Retinal pigment epithelial cell (primary cell): ENCODE measurements around the gene AHI1.
"Not testable (repeated sequence)": the region's sequence is repeated elsewhere in the genome, so short reads cannot be mapped to it uniquely, and the experiment has no call there.

Experiments used
- DNase-seq: peaks from one replicate; pipeline ENCODE4 v3.0.0-alpha.2; 2010; ENCODE audit warnings: low read depth
- H3K4me3 ChIP-seq: 2 replicates; pipeline ENCODE4 v1.5.1; 2011; ENCODE audit warnings: mild to moderate bottlenecking, low read length, control low read depth, moderate library complexity
- TF ChIP-seq, protein P1 (sequence below): conservative IDR thresholded peaks from 2 replicates; pipeline ENCODE4 v1.5.1; 2011; ENCODE audit warnings: low read depth, low read length, control low read depth, inconsistent platforms

The AHI1 gene

GRCh38 chr6:135380793-135381192, 116.7 kb downstream of the AHI1 start:
- H3K4me3 ChIP-seq, result no peak overlapping the region
- no peak for DNase-seq
- TF ChIP-seq, protein P1, sequence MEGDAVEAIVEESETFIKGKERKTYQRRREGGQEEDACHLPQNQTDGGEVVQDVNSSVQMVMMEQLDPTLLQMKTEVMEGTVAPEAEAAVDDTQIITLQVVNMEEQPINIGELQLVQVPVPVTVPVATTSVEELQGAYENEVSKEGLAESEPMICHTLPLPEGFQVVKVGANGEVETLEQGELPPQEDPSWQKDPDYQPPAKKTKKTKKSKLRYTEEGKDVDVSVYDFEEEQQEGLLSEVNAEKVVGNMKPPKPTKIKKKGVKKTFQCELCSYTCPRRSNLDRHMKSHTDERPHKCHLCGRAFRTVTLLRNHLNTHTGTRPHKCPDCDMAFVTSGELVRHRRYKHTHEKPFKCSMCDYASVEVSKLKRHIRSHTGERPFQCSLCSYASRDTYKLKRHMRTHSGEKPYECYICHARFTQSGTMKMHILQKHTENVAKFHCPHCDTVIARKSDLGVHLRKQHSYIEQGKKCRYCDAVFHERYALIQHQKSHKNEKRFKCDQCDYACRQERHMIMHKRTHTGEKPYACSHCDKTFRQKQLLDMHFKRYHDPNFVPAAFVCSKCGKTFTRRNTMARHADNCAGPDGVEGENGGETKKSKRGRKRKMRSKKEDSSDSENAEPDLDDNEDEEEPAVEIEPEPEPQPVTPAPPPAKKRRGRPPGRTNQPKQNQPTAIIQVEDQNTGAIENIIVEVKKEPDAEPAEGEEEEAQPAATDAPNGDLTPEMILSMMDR, result no peak

DNA sequence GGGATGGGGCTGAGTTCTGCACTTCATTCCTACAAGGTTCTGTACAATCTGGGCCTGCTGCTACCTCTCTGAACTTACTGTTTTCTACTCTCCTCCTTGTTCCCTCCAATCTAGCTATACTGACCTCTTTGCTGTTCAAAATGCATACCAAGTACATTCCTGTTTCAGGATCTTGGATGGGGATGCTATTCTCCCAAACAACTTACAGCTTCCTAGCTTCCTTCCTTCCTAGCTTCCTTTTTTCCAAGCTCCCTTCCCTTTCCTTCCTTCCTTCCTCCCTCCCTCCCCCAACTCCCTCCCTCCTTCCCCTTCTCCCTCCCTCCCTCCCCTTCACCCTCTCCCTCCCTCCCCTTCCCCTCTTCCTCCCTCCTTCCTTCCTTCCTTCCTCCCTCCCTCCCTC, 117.9 kb downstream of the AHI1 start:
- H3K4me3 ChIP-seq, result no peak overlapping the region
- DNase-seq, result no peak
- TF ChIP-seq, protein P1, result no peak

DNA sequence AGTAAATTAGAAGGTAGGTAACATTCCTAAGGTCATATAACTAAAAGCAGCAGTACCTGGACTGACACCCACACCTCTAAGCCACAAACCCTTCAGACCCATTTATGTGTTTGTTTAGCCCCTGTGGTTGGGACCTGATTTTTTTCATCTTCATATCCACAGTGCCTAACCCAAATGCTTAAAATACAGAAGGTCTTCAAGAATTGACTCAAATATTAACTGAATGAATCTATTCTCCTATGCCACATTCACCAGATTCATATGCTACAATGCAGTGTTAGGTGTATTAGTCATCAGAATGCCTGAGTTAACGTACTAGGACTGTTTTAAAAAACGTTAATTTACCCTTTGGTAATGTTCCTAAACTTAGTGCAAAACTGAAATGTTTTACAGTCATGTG, 124.8 kb downstream of the AHI1 start:
- TF ChIP-seq, protein P1, result no peak
- no peak for DNase-seq
- H3K4me3 ChIP-seq, result no peak overlapping the region

- not testable (repeated sequence) for H3K4me3 ChIP-seq, DNase-seq
These were observed 133.9 kb downstream of the AHI1 start for GRCh38 chr6:135363622-135364021.

- DNase-seq, result no peak
- TF ChIP-seq, protein P1, result no peak
- H3K4me3 ChIP-seq, result no peak overlapping the region
These were observed 135.4 kb downstream of the AHI1 start for GRCh38 chr6:135362124-135362523.

DNA sequence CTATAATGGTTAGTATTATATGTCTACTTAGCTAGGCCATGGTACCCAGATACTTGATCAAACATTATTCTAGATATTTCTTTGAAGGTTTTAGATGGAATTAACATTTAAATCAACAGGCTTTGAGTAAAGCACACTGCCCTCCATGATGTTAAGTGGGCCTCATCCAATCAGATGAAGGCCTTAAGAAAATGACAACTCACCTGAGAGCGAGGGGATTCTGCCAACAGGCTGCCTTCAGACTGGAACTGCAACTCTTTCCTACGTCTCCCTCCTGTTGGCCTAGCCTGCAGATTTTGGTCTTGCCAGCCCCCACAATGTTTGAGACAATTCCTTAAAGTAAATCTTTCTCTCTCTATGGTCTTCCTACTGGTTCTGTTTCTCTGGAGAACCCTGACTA, 137.3 kb downstream of the AHI1 start:
- TF ChIP-seq, protein P1, result no peak
- no peak overlapping the region for H3K4me3 ChIP-seq
- no peak for DNase-seq

DNA sequence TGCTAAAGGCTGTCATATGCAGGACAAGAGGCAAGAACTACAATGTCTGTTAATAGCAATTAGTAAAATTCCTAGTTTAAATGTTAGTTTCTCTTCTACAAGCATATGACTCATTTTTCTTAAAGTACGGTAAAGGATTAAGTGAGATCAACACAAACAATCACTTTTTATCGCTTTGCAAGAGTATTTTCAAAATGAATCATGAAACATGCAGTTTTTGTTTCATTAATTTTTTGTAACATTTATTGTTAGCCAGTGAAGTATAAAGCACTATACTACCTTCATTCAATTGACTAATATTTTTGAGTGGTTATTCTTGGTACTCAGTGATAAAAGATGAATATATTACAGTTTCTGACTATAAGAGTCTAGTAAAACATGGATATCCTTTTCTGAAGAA, 138.6 kb downstream of the AHI1 start:
- TF ChIP-seq, protein P1, result no peak
- peak; percentile 41 for DNase-seq
- no peak overlapping the region for H3K4me3 ChIP-seq

- peak; percentile 60 for DNase-seq
- TF ChIP-seq, protein P1, result no peak
- H3K4me3 ChIP-seq, result no peak overlapping the region
These were observed 139.2 kb downstream of the AHI1 start for GRCh38 chr6:135358251-135358821.
